Activated CD8-positive, alpha-beta T cell treated with anti-CD3 and anti-CD28 coated beads for 36 hours (primary cell): ENCODE measurements around the gene TYMP. TPM values are rescaled to one million over a fixed set of nuclear protein-coding genes. Genes with fewer than 3 reads are reported as not detected.
A peak's percentile ranks its signal among the peaks of the same experiment; 100 is the strongest.

Experiments
- ATAC-seq: fragments of 200-7000 bp; cut with Tn5 transposase; one replicate; pipeline ENCODE4 v1.10.0; 2021; ENCODE audit warnings: mild to moderate bottlenecking, moderate library complexity
- CTCF ChIA-PET: fragments of 350-600 bp; sonication (Branson Sonifier 250); formaldehyde crosslinking; loops from one replicate; lab custom pipeline; 2021; ENCODE audit warnings: antibody characterized with exemption; lab: Charles Lee
- POLR2A ChIA-PET: fragments of 350-600 bp; sonication (Branson Sonifier 250); formaldehyde crosslinking; loops from one replicate; lab custom pipeline; 2021; ENCODE audit warnings: antibody characterized with exemption; lab: Charles Lee
- DNase-seq: peaks from one replicate; pipeline ENCODE4 v3.0.0-alpha.2; 2020
- H3K27ac Mint-ChIP-seq: one replicate; pipeline ENCODE4 v1.8.0; 2021; ENCODE audit warnings: mild to moderate bottlenecking, mixed read lengths
- H3K27me3 Mint-ChIP-seq: one replicate; pipeline ENCODE4 v1.8.0; 2021; ENCODE audit warnings: mixed read lengths
- H3K36me3 Mint-ChIP-seq: one replicate; pipeline ENCODE4 v1.8.0; 2021; ENCODE audit warnings: low read depth, mixed read lengths
- H3K4me1 Mint-ChIP-seq: one replicate; pipeline ENCODE4 v1.8.0; 2021; ENCODE audit warnings: low read depth, mixed read lengths
- H3K4me3 Mint-ChIP-seq: one replicate; pipeline ENCODE4 v1.8.0; 2021; ENCODE audit warnings: mild to moderate bottlenecking, moderate library complexity, mixed read lengths
- H3K9me3 Mint-ChIP-seq: one replicate; pipeline ENCODE4 v1.8.0; 2021; ENCODE audit warnings: mixed read lengths
- intact Hi-C: fragments of 100-400 bp; cut with micrococcal nuclease; formaldehyde crosslinking; loops from one replicate; pipeline ENCODE4 v1.10.0; 2022
- total RNA-seq, 2 experiments: library from RNA; stranded (reverse); gene quantifications; one replicate each; pipeline ENCODE4 v1.2.3, GENCODE V29; 2021
- TF ChIP-seq, protein P1 (sequence below): fragments of 200-600 bp; IDR thresholded peaks from one replicate; pipeline ENCODE4 v1.8.0; 2022; ENCODE audit warnings: antibody characterized with exemption, mild to moderate bottlenecking

Gene TYMP
- total RNA-seq, 2 experiments from 2014 or later = 24.2 to 24.7 TPM

DNA sequence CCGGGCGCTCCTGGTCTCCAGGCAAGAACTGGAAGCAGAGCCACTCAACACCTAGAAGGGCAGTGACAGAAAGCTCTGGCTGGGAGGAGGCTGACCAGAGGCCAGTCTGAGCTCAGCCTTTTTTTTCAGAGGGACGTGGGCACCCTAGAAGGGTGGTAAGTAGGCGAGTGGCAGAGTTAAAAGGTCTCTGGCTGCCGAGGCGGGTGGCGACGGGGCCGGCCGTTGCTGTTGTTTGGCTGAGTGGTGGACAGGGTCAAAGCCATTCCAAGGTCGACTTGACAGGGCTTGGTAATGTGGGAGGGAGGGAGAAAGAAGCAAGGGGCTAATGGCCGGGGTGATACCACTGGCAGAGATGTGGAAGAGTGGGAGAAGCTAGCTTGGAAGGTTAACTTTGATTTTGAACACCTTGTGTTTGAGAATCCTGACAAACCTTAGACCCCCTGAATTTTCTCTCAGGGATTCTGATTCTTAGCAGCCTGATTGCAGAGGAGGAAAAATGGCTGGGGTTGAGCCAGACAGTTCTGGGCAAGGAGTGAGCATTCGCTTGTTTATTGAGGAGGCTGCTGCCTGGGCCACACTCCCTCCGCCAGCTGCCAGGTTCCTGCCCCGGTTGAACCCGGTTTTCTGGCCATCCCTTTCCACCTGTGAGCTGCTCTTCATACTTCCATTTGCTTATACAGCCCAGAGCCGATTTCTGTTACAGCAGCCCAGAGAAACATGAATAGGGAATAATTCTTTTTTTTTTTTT is 33.8 kb upstream of the TYMP start:
- no peaks in the 10 kb centered on the region for H3K9me3 Mint-ChIP-seq
- peaks cover 6% of the 10 kb centered on the region for H3K36me3 Mint-ChIP-seq
- CTCF ChIA-PET = interaction anchor here (0.8 to 3.3 kb wide), 22 partner anchors 9 to 95 kb away, joined by 3 to 32 read pairs (median 5); partner anchors contain the start of genes CHKB, KLHDC7B, LMF2 and NCAPH2
- peak overlapping the region; percentile 47 for H3K27ac Mint-ChIP-seq
- no peak for ATAC-seq
- H3K4me3 Mint-ChIP-seq = peak overlapping the region; percentile 83
- intact Hi-C loops = no loop called here
- H3K27me3 Mint-ChIP-seq = no peaks in the 10 kb centered on the region
- H3K4me1 Mint-ChIP-seq = peaks cover 15% of the 10 kb centered on the region
- DNase-seq = no peak
- TF ChIP-seq, protein P1, sequence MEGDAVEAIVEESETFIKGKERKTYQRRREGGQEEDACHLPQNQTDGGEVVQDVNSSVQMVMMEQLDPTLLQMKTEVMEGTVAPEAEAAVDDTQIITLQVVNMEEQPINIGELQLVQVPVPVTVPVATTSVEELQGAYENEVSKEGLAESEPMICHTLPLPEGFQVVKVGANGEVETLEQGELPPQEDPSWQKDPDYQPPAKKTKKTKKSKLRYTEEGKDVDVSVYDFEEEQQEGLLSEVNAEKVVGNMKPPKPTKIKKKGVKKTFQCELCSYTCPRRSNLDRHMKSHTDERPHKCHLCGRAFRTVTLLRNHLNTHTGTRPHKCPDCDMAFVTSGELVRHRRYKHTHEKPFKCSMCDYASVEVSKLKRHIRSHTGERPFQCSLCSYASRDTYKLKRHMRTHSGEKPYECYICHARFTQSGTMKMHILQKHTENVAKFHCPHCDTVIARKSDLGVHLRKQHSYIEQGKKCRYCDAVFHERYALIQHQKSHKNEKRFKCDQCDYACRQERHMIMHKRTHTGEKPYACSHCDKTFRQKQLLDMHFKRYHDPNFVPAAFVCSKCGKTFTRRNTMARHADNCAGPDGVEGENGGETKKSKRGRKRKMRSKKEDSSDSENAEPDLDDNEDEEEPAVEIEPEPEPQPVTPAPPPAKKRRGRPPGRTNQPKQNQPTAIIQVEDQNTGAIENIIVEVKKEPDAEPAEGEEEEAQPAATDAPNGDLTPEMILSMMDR = no peak
- POLR2A ChIA-PET = interaction anchor here (0.6 to 4.4 kb wide), 15 partner anchors 9 to 57 kb away, joined by 3 to 36 read pairs (median 5); partner anchors contain the start of gene SCO2

DNA sequence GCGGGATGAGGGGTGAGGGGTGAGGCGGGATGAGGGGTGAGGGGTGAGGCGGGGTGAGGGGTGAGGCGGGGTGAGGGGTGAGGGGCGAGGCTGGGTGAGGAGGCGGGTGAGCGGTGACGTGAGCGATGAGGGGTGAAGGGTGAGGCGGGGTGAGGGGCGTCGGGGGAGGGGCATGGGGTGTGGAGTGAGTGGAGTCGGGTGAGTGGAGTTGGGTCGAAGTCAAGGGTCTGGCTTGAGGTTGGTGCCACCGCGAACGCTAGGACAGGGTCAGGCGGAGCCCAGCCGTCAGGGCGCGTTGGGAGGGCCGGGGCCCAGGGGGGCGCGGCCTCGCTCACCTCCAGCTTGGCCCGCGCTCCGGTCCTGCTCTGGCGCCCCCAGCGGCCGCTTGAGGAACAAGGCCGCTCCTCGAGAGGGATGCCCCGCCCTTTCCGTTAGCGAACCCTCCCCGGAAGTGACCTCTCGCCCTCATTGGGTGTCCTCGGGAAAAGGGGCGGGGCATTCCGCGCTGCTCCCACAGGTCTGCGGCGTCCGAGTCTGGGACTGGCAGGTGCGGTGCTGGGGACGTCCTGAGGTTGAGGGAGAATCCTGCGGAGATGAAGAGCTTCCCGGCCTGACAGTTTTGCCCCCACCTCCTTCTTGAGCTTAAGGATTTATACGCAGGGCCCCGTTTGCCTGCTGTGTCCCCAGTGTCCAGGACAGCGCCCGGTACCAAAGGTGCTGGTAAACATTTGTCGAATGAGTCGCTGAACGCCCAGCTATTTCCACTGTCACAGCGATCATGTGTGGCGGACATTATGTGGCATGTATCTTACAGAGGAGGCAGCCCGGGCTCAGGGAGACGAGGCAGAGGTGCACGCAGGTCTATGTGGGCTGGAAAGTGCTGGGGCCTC is 33.0 kb upstream of the TYMP start, which contains the start of gene SYCE3:
TSS of gene SYCE3 (minus strand) at position 397 of the 890 bp plus-strand sequence. CDS start 6,514 bp downstream, outside the sequence.
- Mint-ChIP-seq H3K9me3 (no peaks in the 10 kb centered on the region), H3K4me1 (peaks cover 15% of the 10 kb centered on the region), H3K4me3 (peak within 1 kb of the TSS; percentile 83), H3K27ac (peak within 1 kb of the TSS; percentile 47), H3K27me3 (no peaks in the 10 kb centered on the region), H3K36me3 (peaks cover 2% of the 10 kb centered on the region)
- peak; percentile 98 for DNase-seq
- ChIA-PET POLR2A (interaction anchor here (0.6 to 4.4 kb wide), 16 partner anchors 10 to 93 kb away, joined by 3 to 36 read pairs (median 5); partner anchors contain the start of gene SCO2), CTCF (interaction anchor here (0.6 to 3.3 kb wide), 23 partner anchors 9 to 176 kb away, joined by 3 to 32 read pairs (median 5); partner anchors contain the start of genes CHKB, KLHDC7B, LMF2 and NCAPH2)
- intact Hi-C loops = no loop called here
- ATAC-seq = peak; percentile 99
- TF ChIP-seq, protein P1 = peak; percentile 82

DNA sequence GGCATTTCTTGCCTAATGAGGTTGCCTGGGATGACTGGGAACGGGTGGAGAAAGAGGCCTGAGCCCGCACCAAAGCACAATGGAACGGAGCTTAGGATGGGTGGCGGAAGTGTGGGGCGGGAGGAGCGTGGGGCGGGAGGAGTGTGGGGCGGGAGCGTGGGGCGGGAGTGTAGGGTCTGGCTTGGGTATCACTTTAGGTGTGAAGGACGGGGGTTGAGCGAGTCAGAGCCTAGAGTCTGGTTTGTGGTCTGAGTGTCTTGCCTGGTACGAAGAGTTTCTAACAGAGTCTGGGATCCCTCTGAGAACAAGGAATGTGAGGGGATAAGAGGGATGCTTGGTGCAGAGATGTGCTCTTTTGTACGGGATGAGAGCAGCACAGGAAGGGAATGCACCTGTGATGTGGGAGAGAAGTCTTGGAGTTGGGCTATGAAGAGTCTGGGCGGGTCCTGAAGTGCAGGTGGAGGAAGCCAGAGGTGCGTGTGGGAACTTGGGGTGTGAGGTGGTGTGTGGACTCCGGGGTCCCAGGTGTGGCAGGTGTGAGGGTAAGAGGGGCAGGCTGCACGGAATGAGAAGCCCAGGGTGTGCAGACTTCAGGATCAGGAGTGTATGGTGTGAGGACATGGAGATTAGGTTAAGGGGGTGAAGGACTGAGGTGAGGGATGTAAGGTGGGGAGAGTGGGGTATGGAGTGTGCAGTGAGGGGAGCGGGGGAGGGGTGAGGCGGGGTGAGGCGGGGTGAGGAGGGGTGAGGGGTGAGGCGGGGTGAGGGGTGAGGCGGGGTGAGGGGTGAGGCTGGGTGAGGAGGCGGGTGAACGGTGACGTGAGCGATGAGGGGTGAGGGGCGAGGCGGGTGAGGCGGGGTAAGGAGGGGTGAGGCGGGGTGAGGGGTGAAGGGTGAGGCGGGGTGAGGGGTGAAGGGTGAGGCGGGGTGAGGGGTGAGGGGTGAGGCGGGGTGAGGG is 31.9 kb upstream of the TYMP start:
- Mint-ChIP-seq H3K27ac (peak overlapping the region; percentile 4), H3K27me3 (no peaks in the 10 kb centered on the region), H3K4me1 (peaks cover 15% of the 10 kb centered on the region), H3K36me3 (no peaks in the 10 kb centered on the region), H3K4me3 (peak overlapping the region; percentile 16), H3K9me3 (no peaks in the 10 kb centered on the region)
- DNase-seq (no peak), ATAC-seq (no peak)
- intact Hi-C loops = no loop called here
- TF ChIP-seq, protein P1 = no peak
- CTCF ChIA-PET = interaction anchor here (1.6 kb wide), 1 partner anchor 16 kb away, joined by 5 read pairs; the partner anchor contains the start of gene KLHDC7B
- POLR2A ChIA-PET = no interaction called here

DNA sequence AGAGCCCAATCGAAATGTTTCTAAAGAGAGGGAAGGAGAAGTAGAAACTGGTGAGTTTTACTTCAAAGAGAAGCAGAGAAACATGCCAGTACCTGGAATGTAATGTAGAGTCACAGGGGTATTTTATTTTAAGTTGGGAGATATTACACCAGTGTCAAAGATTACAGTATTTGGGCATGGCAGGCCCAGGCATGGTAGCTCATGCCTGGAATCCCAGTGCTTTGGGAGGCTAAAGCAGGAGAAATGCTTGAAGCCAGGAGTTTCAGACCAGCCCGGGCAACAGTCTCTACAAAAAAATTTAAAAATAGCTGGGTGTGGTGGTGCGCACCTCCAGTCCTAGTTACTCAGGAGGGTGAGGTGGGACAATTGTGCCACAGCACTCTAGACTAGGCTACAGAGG is 30.2 kb upstream of the TYMP start:
- ChIA-PET CTCF (interaction anchor here (0.8 to 2.2 kb wide), 4 partner anchors 10 to 34 kb away, joined by 3 to 9 read pairs (median 4); partner anchors contain the start of genes KLHDC7B and SCO2), POLR2A (interaction anchor here (0.9 to 1.0 kb wide), 3 partner anchors 9 to 36 kb away, joined by 3 to 4 read pairs (median 3); no protein-coding TSS in a partner anchor)
- Mint-ChIP-seq H3K4me3 (no peak overlapping the region), H3K36me3 (no peaks in the 10 kb centered on the region), H3K9me3 (no peaks in the 10 kb centered on the region), H3K4me1 (peaks cover 15% of the 10 kb centered on the region), H3K27ac (no peak overlapping the region), H3K27me3 (no peaks in the 10 kb centered on the region)
- ATAC-seq = no peak
- no peak for DNase-seq
- intact Hi-C loops = no loop called here
- TF ChIP-seq, protein P1 = no peak
